GM21447 (cell line): ENCODE results near the gene PCIF1.
"Not testable (repeated sequence)": the region's sequence is repeated elsewhere in the genome, so short reads cannot be mapped to it uniquely, and the experiment has no call there.

ENCODE experiments used
- ATAC-seq: cut with Tn5 transposase; IDR thresholded peaks from one replicate; pipeline ENCODE4 v1.9.1; 2021; ENCODE audit not compliant: unreplicated experiment

PCIF1 gene

DNA sequence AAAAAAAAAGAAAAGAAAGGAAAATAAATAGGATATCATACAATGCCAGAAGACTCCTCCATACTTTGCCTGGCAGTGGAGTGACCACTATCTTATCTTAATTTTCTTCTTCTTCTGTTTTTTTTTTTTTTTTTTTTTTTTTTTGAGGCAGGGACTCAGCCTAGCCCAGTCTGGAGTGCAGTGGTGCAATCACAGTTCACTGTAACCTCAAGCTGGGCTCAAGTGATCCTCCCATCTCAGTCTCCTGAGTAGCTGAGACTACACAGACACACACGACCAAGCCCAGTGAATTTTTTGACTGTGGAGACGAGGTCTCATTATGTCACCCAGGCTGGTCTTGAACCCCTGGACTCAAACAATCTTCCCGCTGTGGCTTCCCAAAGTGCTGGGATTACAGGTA, 57.1 kb downstream of the PCIF1 start:
- no peak for ATAC-seq

DNA sequence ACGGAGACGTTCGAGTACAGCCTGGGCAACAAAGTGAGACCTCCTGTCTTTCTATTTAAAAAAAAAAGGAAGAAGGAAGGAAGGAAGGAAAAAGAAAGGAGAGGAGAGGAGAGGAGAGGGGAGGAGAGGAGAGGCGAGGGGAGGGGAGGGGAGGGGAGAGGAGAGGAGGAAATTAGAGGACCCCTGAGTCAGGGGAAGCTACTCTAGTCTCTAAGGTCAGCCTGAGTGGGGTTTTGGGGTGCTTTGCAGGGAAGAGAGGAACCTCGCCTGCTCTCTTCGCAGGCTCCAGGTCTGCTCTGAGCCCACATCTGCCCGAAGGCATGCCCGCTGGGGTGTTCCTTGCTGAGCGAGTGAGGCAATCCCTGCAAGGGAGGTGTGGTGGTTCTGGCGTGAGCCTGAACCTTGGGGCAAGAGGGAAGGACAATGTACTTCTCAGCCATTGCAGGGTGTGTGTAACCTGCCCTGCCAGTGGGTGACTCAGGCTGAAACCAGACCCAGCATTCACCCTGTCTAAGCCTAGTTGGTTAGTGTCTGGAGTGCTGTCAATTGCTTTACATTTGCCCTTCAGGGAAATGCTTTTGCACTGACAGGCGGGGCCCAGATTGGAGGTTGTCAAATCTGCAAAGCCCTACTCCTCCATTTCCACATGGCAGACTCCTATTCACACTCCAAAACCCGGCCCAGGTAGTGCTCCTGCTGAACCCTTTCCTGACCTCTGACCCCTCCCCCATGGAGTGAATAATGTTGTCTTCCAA, 58.9 kb downstream of the PCIF1 start:
- ATAC-seq, result no peak

DNA sequence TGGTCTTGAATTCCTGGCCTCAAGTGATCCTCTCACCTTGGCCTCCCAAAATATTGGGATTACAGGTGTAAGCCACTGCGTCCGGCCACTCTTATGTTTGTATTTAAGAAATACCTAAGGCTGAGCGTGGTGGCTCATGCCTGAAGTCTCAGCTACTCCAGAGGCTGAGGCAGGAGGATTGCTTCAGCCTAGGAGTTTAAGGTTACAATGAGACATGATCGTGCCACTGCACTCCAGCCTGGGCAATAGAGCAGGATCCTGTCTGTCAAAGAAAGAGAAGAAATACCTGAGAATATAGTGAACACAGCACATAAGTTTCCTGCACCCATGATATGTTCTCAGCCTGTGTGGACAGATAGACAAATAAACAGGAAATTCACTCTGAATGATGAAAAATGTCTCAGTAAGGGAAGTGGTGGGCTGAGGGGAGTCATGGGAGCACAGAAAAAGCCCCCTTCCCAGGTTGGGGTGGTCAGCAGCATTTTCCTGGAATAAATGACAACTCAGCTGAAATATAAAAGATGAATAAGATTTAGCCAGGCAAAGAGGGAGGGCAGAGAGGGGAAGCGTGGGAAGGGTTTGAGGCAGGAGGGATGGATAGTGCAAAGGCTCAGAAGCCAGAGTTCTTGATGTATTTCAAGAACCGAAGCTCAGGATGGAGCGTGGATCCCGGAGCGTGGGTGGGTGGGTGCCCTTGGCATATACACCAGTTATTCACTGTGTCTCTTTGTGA, 60.4 kb downstream of the PCIF1 start:
- no peak for ATAC-seq

DNA sequence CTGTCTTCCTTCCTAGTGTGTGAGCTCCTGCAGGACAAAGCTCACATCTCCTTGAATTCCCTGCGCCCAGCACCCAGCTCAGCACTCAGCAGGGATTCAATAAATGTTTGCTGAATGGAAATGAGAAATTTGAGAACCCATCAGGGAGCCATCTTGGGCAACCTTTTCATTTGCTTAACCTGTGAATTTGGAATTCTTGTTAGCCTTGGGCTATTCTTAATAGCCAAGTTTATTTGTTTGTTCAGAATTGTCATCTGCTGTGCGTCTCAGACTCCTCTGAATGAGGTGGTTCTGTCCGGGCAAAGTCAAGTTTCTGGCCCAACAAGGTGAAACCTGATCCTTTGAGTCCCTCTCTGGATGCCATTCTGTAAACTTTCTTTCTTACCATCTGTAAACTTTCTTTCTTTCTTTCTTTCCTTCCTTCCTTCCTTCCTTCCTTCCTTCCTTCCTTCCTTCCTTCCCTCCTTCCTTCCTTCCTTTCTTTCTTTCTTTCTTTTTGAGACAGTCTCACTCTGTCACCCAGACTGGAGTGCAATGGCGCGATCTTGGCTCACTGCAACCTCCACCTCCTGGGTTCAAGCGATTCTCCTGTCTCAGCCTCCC, 61.1 kb downstream of the PCIF1 start:
- not testable (repeated sequence) for ATAC-seq

DNA sequence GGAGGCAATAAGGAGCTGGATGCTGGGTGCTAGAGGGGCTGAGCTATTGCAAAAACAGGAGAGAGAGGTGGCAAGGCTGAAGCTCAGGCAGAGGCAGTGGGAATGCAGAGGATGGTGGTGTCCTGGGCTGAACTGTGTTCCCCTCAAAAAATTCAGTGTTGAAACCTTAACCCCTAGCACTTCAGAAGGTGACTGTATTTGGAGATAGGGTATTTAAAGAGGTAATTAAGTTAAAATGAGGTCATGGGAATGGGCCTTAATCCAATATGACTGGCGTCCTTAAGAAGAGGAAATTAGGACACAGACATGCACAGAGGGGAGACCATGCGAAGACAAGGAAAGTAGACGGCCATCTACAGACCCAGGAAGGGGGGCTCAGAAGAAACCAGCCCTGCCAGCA, 62.7 kb downstream of the PCIF1 start:
- ATAC-seq, result no peak
